ENCODE measurements around the gene HHAT. TPM values are rescaled to one million over a fixed set of nuclear protein-coding genes. Genes with fewer than 3 reads are reported as not detected.

Gene HHAT
- total and polyA plus RNA-seq, 9 of the 15 experiments (the other 6 are each of a cell fraction or from before 2014, with no cell fraction given), result 0.07 to 0.16 (median 0.13) TPM; not detected in 1

DNA sequence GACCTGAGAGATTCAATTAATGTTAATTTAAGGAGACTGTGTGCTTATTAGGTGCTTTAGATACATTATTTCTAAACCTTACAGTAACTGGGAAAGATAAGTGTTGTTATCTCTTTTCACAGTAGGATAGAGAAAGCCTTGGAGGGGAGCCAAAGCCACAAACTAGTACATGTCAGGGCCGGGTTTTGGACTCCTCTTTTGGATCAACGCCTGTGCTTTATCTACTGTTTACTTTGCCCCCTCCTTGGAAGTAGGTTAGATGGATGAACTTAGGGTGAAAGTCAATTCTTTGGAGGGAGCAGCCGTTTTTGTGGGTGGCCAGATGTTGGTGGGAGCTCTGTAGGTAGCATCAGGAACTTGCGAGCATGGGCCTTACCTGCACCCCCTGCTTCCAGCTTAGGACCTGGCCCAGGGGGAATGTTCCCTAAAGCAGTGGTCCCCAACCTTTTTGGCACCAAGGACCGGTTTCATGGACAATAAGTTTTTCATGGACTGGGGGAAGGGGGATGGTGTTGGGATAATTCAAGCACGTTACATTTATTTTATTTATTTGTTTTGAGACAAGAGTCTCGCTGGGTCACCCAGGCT, 1.7 kb downstream of the HHAT start (continued):
- TF ChIP-seq, protein P1, sequence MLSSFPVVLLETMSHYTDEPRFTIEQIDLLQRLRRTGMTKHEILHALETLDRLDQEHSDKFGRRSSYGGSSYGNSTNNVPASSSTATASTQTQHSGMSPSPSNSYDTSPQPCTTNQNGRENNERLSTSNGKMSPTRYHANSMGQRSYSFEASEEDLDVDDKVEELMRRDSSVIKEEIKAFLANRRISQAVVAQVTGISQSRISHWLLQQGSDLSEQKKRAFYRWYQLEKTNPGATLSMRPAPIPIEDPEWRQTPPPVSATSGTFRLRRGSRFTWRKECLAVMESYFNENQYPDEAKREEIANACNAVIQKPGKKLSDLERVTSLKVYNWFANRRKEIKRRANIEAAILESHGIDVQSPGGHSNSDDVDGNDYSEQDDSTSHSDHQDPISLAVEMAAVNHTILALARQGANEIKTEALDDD (IDR thresholded peaks at IDR 0.05), result peak; percentile 53; the same call in 1 of the 2 replicates
- TF ChIP-seq PRMT5 (CRISPR knock-in tag; IDR thresholded peaks at IDR 0.05) (no peak), ETV1 (tag; conservative IDR thresholded peaks at IDR 0.05; ENCODE audit: low read depth) (no peak), NFATC3 (IDR thresholded peaks at IDR 0.05) (no peak), MTF1 (CRISPR knock-in tag; IDR thresholded peaks at IDR 0.05; ENCODE audit: borderline replicate concordance) (no peak), TBP (optimal IDR thresholded peaks at IDR 0.05; ENCODE audit: low read depth, low read length) (no peak), ZNF507 (tag; conservative IDR thresholded peaks at IDR 0.05) (no peak), RNF2 (IDR thresholded peaks at IDR 0.05) (no peak), MAFF (IDR thresholded peaks at IDR 0.05; ENCODE audit: low read length) (no peak), CREM (IDR thresholded peaks at IDR 0.05; ENCODE audit: low read depth) (no peak), SRSF1 (IDR thresholded peaks at IDR 0.05; ENCODE audit: low read depth, low read length) (no peak), ZC3H4 (CRISPR knock-in tag; IDR thresholded peaks at IDR 0.05; ENCODE audit: borderline replicate concordance) (no peak), ZSCAN32 (CRISPR knock-in tag; IDR thresholded peaks at IDR 0.05) (no peak), ZFX (CRISPR knock-in tag; IDR thresholded peaks at IDR 0.05) (no peak), ZNF23 (CRISPR knock-in tag; IDR thresholded peaks at IDR 0.05) (no peak), SAFB2 (IDR thresholded peaks at IDR 0.05; ENCODE audit: borderline replicate concordance, low read depth, low read length, severe bottlenecking) (no peak), CXXC5 (CRISPR knock-in tag; IDR thresholded peaks at IDR 0.05) (no peak), BRF1 (IDR thresholded peaks at IDR 0.05; ENCODE audit: borderline replicate concordance, extremely low read depth, insufficient read length) (no peak), RUNX1 (IDR thresholded peaks at IDR 0.05; ENCODE audit: low read depth) (no peak), TEAD4 (IDR thresholded peaks at IDR 0.05; ENCODE audit: low read length) (peak; percentile 42; the same call in 1 of the 2 replicates), TEAD4 (CRISPR knock-in tag; IDR thresholded peaks at IDR 0.05; ENCODE audit: borderline replicate concordance) (no peak)
- TF ChIP-seq, protein P2, sequence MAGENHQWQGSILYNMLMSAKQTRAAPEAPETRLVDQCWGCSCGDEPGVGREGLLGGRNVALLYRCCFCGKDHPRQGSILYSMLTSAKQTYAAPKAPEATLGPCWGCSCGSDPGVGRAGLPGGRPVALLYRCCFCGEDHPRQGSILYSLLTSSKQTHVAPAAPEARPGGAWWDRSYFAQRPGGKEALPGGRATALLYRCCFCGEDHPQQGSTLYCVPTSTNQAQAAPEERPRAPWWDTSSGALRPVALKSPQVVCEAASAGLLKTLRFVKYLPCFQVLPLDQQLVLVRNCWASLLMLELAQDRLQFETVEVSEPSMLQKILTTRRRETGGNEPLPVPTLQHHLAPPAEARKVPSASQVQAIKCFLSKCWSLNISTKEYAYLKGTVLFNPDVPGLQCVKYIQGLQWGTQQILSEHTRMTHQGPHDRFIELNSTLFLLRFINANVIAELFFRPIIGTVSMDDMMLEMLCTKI (IDR thresholded peaks at IDR 0.05; ENCODE audit: partially characterized antibody), result no peak
- TF ChIP-seq, protein P3, sequence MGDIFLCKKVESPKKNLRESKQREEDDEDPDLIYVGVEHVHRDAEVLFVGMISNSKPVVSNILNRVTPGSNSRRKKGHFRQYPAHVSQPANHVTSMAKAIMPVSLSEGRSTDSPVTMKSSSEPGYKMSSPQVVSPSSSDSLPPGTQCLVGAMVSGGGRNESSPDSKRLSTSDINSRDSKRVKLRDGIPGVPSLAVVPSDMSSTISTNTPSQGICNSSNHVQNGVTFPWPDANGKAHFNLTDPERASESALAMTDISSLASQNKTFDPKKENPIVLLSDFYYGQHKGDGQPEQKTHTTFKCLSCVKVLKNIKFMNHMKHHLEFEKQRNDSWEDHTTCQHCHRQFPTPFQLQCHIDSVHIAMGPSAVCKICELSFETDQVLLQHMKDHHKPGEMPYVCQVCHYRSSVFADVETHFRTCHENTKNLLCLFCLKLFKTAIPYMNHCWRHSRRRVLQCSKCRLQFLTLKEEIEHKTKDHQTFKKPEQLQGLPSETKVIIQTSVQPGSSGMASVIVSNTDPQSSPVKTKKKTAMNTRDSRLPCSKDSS (IDR thresholded peaks at IDR 0.05; ENCODE audit: low read depth, partially characterized antibody), result no peak
- TF ChIP-seq, protein P4, sequence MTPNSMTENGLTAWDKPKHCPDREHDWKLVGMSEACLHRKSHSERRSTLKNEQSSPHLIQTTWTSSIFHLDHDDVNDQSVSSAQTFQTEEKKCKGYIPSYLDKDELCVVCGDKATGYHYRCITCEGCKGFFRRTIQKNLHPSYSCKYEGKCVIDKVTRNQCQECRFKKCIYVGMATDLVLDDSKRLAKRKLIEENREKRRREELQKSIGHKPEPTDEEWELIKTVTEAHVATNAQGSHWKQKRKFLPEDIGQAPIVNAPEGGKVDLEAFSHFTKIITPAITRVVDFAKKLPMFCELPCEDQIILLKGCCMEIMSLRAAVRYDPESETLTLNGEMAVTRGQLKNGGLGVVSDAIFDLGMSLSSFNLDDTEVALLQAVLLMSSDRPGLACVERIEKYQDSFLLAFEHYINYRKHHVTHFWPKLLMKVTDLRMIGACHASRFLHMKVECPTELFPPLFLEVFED (CRISPR knock-in tag; conservative IDR thresholded peaks at IDR 0.05), result no peak
- TF ChIP-seq, protein P5, sequence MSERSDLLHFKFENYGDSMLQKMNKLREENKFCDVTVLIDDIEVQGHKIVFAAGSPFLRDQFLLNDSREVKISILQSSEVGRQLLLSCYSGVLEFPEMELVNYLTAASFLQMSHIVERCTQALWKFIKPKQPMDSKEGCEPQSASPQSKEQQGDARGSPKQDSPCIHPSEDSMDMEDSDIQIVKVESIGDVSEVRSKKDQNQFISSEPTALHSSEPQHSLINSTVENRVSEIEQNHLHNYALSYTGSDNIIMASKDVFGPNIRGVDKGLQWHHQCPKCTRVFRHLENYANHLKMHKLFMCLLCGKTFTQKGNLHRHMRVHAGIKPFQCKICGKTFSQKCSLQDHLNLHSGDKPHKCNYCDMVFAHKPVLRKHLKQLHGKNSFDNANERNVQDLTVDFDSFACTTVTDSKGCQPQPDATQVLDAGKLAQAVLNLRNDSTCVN (CRISPR knock-in tag; IDR thresholded peaks at IDR 0.05), result no peak
